Right ventricle myocardium inferior (tissue), 1 donor: ENCODE results near the gene PPIL4. TPM values are rescaled to one million over a fixed set of nuclear protein-coding genes. Genes with fewer than 3 reads are reported as not detected.

Experiments
- ATAC-seq: fragments of 200-7000 bp; cut with Tn5 transposase; one replicate; pipeline ENCODE4 v1.9.1; 2020; ENCODE audit warnings: mild to moderate bottlenecking, moderate library complexity
- DNase-seq: peaks from one replicate; pipeline ENCODE4 v3.0.0; 2021; ENCODE audit errors: missing footprints
- intact Hi-C: fragments of 100-400 bp; cut with DNase I; formaldehyde crosslinking; loops from one replicate; pipeline ENCODE4 v1.11.0; 2022
- long read RNA-seq: library from polyadenylated mRNA; unstranded; transcript quantifications from one replicate; pipeline ENCODE4 v2.0.0, GENCODE V29; 2021
- total RNA-seq: library from RNA; stranded (reverse); fragmentation: NEBNext Ultra II Directional; extraction: Animal tissue kit (Norgen Biotek cat#: 25700); gene quantifications from one replicate; pipeline ENCODE4 v1.2.1, GENCODE V29; 2021
- donor health status: DM: no; HTN: yes; CAD: no; lungs with severe emphysema.

PPIL4 gene
- total RNA-seq: 15.3 TPM
- long read RNA-seq, transcript PPIL4-201 (13 exons, 2,232 nt): major isoform, 7 of 9 reads
- long read RNA-seq, partial matches to known transcripts: 0 of 9 reads
- long read RNA-seq, other reads (novel, unspliced or antisense): 2 of 9 reads

DNA sequence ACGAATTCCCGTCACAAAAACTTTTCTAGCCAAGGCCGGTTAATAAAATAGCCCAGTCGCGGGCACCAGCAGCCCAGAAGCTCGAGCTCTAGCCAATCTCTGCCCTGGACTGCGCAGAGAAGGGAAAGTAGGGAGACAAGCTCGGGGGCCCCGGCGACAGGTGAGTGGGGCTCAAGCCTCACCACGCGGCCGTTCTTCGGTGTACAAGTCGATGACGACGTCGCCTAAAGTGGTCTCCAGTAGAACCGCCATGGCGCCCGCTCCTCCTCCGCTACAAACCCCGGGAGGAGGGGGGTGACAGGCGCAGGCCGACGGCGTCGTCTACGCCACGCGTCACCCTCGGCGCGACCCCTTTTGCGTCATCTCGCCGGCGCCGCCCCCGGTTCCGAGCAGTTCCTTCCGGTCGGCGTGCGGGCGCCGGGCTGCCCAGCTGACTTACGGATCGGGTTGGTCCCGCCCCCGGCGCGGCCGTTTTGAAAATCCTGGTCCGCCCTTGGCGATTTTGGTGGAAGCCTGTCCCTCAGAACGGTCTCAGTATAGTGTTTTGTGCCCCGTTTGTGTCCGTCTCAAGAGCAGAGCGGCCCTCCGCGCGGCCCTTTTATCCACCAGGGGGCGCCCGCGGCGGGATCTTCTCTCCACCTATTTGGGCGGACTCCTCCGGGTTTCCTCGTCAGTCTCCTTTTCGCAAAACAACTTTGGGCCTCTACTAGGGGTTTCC lies at the start of gene PPIL4:
TSS of gene PPIL4 (minus strand) at position 290 of the 718 bp plus-strand sequence. CDS start at position 252, 38 bp downstream.
- peak; percentile 99 for DNase-seq
- intact Hi-C loops: loop anchor here (2.0 to 5.0 kb wide), 3 partner anchors 19 to 461 kb away; partner anchors contain the start of gene RAET1G
- ATAC-seq: peak; percentile 98

DNA sequence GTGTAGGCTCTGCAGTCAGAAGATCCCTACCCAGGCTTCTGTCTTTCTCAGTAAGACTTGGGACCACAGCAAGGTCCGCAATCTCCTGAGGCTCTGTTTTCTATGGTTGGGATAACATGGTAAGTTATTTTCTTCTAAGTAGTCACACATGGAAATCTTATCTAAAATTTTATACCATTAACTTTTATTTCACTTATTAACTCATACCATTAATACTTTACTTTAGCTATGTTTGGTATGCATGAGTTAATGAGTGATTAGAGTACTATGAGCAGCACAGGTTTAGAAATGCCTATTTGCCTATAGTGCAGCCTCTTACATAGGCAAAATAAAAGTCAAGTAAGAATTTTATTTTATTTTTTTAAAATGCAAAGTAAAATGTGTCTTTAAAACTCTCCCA lies 47.6 kb upstream of the PPIL4 start:
- ATAC-seq (no peak), DNase-seq (no peak)
- intact Hi-C loops: no loop called here

DNA sequence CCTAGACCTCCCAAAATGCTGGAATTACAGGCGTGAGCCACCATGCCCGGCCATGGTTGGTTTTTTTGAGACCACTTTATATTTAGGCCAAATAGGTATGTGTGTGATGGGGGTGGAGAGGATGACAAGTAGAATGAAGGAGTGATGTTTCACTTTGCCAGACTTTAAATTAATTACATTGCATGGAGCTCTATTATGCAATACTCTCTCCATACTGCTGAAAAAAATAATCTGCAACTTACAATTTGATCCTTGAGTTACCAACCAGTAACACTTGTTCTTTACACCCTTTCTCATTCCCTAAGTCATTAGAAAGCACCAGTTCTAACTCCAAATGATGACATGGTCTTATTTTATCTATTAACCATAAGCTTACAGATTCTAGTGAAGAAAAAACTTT lies 47.1 kb upstream of the PPIL4 start:
- ATAC-seq: no peak
- no peak for DNase-seq
- intact Hi-C loops: no loop called here

DNA sequence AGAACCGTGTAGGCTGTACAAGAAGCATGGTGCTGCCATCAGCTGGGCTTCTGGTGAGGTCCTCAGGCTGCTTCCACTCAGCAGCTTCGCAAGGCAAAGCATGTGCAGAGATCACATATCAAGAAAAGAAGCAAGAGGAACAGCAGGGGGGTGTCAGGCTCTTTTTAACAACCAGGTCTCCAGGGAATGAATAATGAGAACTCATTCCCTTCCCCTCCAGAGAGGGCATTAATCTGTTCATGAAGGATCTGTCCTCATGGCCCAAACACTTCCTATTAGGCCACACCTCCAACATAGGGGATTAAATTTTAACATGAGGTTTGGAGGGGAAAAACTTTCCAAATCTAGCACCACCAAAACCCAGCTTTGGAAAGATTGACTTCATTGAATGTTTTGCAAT lies 40.3 kb upstream of the PPIL4 start:
- DNase-seq: no peak
- intact Hi-C loops: no loop called here
- no peak for ATAC-seq

DNA sequence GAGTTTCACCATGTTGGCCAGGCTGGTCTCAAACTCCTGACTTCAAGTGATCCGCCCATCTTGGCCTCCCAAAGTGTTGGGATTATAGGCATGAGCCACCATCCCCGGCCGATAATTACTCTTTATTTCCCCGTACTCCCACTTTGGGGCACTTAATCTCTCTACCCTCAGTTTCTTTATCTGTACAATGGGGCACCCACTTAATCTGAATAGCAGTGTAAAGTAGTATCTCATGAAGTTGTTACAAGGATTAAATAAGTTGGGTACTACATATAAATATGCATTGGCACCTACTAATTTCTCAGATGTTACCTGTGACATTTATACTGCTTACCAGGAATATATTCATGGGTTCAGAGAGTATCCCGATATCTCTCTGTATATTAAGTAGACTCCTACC lies 35.5 kb upstream of the PPIL4 start:
- no peak for DNase-seq
- intact Hi-C loops: no loop called here
- ATAC-seq: no peak

DNA sequence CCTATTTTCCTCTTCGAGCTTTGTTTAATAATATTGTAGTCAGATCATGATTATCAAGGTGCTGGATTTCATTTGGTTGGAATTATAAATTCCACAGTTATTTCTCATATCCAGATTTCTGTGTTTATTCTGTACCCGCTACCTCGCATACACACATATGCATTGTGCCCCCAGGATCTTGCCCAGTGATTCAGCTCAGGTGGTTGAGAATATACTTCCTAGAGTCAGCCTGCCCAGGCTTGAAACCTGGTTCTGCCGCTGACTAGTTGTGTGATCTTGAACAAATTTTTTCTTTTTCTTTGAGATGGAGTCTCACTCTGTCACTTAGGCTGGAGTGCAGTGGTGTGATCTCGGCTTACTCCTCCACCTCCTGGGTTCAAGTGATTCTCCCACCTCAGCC lies 35.0 kb upstream of the PPIL4 start:
- DNase-seq: no peak
- intact Hi-C loops: no loop called here
- ATAC-seq: no peak

DNA sequence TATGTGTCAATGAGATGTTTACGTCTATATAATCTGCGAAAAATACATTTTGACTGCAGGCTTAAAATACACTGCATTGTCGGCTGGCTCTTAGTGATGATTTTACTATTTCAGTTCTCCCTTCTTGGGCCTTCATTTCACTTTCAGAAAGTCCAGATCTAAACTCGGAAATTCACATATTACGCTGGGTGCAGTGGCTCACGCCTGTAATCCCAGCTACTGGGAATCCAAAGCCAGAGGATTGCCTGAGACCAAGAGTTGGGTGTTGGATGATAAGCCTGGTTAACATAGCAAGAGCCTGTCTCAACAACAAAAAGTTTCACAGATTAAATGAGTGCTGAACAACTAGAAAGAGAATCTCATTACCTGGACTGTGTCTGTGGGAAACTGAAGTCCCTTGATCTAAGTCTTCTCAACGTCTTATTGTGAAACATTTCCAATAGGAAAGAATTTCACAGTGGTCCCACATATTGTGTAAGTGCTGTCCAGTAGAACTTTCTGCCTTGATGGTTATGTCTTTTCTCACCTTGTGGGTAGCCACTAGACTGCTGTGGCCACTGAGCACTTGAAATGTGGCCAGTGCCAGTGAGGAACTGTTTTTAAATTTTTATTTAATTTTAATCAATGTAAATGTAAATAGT lies 22.2 kb upstream of the PPIL4 start:
- ATAC-seq (no peak), DNase-seq (no peak)
- intact Hi-C loops: loop anchor here (5.0 to 10.0 kb wide), 2 partner anchors 79 to 147 kb away; partner anchors contain the start of genes KATNA1 and LATS1

DNA sequence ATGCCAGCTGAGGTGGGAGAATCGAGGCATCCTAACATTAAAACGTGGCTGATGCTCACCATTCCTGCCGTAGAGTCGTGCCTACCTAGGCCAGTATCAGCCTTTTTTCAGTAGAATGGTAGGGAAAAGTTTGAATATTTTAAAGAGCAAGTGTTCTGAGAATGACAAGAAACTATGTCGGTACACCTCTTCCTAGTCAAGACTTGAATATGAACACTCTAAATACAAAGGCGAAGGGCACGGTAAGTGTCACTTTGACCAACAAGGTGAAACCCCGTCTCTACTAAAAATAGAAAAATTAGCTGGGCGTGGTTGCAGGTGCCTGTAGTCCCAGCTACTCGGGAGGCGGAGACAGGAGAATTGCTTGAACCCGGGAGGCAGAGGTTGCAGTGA lies 21.3 kb upstream of the PPIL4 start:
- intact Hi-C loops: loop anchor here (5.0 to 10.0 kb wide), 2 partner anchors 80 to 148 kb away; partner anchors contain the start of genes KATNA1 and LATS1
- DNase-seq (no peak), ATAC-seq (no peak)

DNA sequence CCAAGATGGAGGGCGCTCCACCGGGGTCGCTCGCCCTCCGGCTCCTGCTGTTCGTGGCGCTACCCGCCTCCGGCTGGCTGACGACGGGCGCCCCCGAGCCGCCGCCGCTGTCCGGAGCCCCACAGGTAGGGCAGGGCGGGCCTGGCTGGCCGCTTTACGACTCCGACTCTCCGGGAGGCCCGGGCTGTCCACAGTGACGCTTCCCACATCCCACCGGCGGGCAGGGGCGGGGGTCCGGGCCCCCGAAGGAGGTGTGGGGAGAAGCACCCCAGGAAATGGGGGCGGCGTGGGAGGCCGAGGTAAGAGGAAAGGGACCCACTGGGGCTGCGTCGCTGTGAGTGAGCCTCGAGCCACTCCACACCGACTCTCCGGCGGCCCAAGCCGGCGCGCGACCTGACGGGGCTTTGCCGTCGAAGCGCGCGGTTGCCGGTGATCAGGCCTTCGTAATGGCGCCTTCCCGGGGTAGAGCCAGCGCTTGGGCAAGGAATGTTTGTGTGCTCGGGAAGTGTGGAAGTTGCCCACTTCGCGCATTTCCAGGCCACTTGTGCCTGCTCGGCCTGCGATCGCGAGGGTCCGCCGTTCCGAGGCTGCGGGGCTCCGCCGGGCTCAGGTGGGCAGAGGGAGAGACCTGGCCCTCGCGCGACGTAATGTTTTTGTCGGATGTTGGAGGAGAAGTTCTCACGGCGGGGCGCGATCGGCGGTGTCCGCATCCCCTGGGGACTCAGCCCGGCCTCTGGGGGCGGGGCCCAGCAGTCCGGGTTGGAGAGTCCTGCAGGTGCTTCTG lies 20.8 kb upstream of the PPIL4 start:
- peak; percentile 83 for DNase-seq

GRCh38 chr6:149565527-149566409 lies 19.9 kb upstream of the PPIL4 start, which contains the start of gene GINM1:
GINM1 (plus strand) TSS chr6:149566375; CDS start chr6:149566415, 40 bp downstream.
- ATAC-seq: peak; percentile 98
- intact Hi-C loops: loop anchor here (2.0 to 10.0 kb wide), 3 partner anchors 19 to 149 kb away; partner anchors contain the start of genes KATNA1, LATS1 and PPIL4
- DNase-seq: peak; percentile 96

More for the DNA sequence above, 20.8 kb upstream of the PPIL4 start:
- intact Hi-C loops: loop anchor here (5.0 to 10.0 kb wide), 2 partner anchors 81 to 148 kb away; partner anchors contain the start of genes KATNA1 and LATS1
- ATAC-seq: peak; percentile 36

- DNase-seq: no peak
- intact Hi-C loops: loop anchor here (2.0 to 10.0 kb wide), 2 partner anchors 17 to 151 kb away; partner anchors contain the start of genes LATS1 and PPIL4
- ATAC-seq: no peak
These were observed 18.1 kb upstream of the PPIL4 start for GRCh38 chr6:149563928-149564325.

- no peak for ATAC-seq
- intact Hi-C loops: loop anchor here (10.0 kb wide), 1 partner anchor 151 kb away; the partner anchor contains the start of gene LATS1
These were observed 17.5 kb upstream of the PPIL4 start for GRCh38 chr6:149563203-149563927.

GRCh38 chr6:149560736-149561135 lies 14.9 kb upstream of the PPIL4 start:
- ATAC-seq: no peak
- DNase-seq: no peak
- intact Hi-C loops: loop anchor here (10.0 kb wide), 1 partner anchor 154 kb away; the partner anchor contains the start of gene LATS1

More at GRCh38 chr6:149563203-149563927, 17.5 kb upstream of the PPIL4 start:
- DNase-seq: no peak

DNA sequence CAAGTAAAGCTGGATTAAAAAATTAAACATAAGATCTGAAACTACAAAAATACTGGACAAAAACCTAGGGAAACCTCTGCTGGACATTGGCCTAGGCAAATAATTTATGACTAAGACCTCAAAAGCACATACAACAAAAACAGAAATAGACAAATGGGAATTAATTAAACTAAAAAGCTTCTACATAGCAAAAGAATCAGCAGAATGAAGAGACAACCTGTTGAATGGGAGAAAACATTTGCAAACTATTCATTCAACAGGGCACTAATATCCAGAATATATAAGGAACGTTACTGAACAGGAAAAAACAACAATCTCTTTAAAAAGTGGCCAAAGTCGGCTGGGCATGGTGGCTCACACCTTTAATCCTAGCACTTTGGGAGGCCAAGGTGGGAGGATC lies 13.5 kb upstream of the PPIL4 start:
- ATAC-seq (no peak), DNase-seq (no peak)
- intact Hi-C loops: no loop called here

DNA sequence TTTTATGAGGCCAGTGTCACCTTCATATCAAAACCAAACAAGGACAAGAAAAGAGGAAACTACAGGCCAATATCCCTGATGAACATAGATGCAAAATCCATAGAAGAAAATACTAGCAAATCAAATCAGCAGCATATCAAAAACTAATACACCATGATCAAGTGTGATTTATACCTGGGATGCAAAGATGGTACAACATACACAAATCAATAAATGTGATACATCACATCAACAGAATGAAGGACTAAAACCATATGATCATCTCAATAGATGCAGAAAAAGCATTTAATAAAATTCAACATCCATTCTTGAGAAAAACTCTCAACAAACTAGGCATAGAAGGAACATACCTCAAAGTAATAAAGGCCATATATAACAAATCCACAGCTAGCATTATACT lies 12.2 kb upstream of the PPIL4 start:
- intact Hi-C loops: no loop called here
- ATAC-seq (no peak), DNase-seq (no peak)

- intact Hi-C loops: no loop called here
- no peak for ATAC-seq
- no peak for DNase-seq
These were observed 6.1 kb upstream of the PPIL4 start for GRCh38 chr6:149551920-149552319.

- DNase-seq (peak; percentile 69), ATAC-seq (peak; percentile 24)
- intact Hi-C loops: loop anchor here (5.0 kb wide), 2 partner anchors 377 to 462 kb away; partner anchors contain the start of gene RAET1G
These were observed 537 bp downstream of the PPIL4 start for GRCh38 chr6:149545258-149545753.
